ENCODE measurements around the gene KARS1.
"Not testable (repeated sequence)": the region's sequence is repeated elsewhere in the genome, so short reads cannot be mapped to it uniquely, and the experiment has no call there.

The KARS1 gene

GRCh38 chr16:75622761-75623605 is 24.5 kb downstream of the KARS1 start, which contains the start of gene ADAT1:
Gene ADAT1, minus strand, starts transcription at chr16:75623281. Its CDS starts 2,482 bp downstream, at chr16:75620799.
- DNase-seq: peak; percentile 95 to 96

GRCh38 chr16:75621170-75621477 is 26.3 kb downstream of the KARS1 start:
- peak in 1 of 2 experiments; percentile 35 for DNase-seq

GRCh38 chr16:75620326-75621169 is 26.9 kb downstream of the KARS1 start:
- no peak for DNase-seq

DNA sequence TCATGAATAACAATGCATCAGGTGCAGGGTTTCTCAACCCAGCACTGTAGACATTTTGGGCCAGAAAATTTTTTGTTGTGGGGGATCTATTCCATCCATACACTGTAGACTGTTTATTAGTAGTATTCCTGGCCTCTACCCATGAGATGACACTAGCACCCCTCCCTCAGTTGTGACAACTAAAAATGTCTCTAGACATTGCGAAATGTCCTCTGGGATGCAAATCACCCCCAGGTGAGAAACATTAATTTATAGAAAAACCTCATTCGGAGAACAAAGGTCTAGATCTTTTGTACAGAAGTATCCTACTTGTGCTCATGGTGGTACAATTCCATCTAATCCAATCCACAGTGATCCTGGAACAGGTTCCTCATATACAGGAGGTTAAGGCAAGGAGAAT is 28.7 kb downstream of the KARS1 start:
- no peak for DNase-seq

DNA sequence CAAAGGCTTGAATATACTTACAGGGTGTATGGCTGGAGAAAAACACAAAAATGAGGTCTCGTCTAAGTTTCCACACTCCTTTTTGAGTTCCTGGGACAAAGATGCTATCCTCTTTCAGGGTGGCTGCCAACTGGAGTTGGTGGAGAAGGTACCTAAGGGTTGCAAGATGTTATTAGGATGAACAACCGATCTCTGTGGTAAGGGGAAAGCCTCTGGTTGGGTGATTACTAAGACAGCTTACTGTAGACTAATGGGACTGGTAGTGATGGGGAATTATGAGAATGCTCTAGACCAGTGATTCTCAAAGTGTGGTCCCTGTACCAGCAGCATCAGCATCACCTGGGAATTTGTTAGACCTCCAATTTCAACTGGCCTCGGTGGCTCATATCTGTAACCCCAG is 30.3 kb downstream of the KARS1 start:
- no peak for DNase-seq

GRCh38 chr16:75616521-75617010 is 30.9 kb downstream of the KARS1 start:
- DNase-seq: no peak

DNA sequence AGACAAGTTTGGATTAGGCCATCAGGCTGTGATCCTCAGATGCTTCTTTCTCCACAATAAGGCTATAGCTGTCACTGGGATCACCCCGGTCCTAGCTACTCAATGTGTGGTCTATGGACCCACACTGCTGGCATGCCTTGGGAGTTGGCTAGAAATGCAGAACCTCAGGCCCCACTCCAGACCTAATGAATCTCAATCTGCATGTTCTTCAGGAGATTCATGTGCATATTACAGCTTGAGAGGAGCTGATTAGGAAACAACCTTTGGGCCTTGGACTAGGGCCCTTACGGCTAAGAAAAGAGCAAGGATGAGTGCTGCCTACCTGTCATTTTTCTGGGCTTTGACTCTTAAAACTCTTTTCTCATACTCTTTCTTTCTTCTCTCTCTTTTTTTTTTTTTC is 31.8 kb downstream of the KARS1 start:
- no peak for DNase-seq

GRCh38 chr16:75614066-75614897 is 33.2 kb downstream of the KARS1 start:
- no peak for DNase-seq

DNA sequence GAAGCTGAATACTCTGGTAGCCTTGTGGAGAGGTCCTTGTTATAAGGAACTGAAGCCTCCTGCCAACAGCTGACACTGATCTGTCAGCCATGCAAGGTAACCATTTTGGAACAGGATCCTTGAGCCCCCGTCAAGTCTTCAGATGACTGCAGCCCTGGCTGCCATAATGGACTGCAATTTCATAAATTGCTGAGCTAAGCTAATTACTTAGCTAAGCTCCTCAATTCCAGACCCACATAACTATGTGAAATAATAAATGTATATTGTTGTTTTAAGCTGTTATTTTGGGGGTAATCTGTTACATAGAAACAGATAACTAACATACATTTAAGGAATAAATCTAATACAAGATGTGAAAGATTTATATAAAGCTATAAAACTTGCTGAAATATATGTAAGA is 41.0 kb downstream of the KARS1 start:
- no peak for DNase-seq

GRCh38 chr16:75603241-75603640 is 44.2 kb downstream of the KARS1 start:
- no peak for DNase-seq

GRCh38 chr16:75599452-75600277 is 47.8 kb downstream of the KARS1 start:
- DNase-seq: no peak

DNA sequence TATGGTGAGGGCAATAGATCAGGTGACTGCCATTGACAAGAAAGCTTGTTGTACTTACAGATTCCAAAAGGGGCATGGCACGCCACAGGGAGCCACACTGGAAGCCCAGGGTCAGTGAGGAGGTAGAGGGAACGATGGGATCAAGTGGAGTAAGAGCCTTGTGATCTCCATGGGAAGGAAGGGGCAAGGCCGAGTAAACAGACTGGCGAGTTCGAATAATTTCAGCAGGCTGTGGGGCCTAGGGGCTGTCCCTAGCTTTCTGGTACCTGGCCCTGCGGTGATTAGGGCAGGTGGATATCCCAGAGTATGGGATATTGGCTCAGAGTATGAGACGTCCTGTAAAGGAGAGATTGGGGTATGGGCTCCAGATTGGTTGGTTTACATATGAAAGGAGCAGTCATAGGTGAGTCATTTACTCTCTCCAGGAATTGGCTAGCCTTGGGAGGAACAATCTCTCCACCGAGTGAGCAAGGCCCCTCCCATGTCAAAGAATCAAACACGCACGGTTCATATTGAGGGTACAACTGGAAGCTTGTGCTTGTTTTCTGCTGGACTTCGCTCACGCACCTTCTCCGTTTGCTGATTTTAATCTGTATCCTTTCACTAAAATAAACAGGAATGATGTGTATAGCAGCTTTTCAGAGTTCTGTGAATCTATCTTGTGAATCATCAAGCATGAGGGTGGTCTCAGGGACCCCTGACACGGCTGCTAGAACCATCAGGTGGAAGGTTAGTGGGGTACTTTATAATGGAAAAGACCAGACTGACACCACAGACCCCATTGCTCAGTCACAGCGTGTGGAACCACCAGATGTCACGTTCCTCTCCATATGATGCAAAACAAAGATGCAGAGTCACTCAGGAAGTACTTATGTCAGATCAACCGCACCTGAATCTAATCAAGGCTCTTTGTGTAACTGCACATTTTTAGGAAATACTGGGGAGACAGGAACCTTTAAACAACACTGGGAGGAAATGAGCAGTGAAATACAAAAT is 53.3 kb downstream of the KARS1 start:
- DNase-seq: no peak

DNA sequence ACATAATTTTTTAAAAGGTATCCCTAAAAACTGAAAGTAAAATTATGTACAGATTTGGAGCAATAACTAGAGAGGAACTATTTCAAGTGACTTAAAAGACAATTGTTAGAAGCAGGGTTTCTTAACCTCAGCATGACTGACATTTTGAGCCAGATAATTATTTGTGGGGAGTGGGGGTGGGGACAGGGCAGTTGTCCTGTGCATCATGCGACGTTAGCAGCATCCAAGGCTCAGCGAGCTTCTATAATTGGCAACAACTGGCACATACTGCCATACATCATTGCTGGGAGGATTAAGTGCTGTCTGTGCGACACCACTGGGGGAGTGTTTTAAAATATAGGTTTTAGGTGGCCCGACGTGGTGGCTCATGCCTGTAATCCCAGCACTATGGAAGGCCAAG is 54.2 kb downstream of the KARS1 start:
- no peak for DNase-seq

- not testable (repeated sequence) for DNase-seq
Observed at GRCh38 chr16:75591927-75592326, 55.5 kb downstream of the KARS1 start.

- DNase-seq: no peak
Observed at GRCh38 chr16:75590920-75591843, 56.3 kb downstream of the KARS1 start.

GRCh38 chr16:75589306-75589705 is 58.2 kb downstream of the KARS1 start:
- DNase-seq: no peak

DNA sequence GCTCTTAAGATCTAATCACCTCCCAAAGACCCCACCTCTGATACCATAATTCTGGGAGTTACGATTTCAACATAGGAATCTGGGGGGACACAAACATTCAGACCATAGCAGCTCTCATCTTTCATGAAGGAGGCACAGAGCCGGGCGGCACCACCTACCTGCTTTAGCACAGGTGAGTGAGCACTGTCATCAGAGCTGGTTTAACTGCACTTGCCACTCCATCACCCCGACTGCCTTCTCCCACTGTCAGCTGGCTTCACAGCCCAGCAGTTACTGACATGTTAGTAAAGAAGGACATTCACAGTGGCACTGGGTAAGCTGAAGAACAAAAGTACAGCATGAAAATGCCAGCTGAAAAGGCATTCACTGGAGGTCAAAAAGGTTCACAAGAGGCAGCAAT is 58.7 kb downstream of the KARS1 start:
- no peak for DNase-seq

GRCh38 chr16:75584108-75584507 is 63.4 kb downstream of the KARS1 start:
- DNase-seq: no peak

- DNase-seq: no peak
Observed at GRCh38 chr16:75579281-75579834, 68.1 kb downstream of the KARS1 start.
